ENCODE measurements around the gene ERP44. TPM values are rescaled to one million over a fixed set of nuclear protein-coding genes. Genes with fewer than 3 reads are reported as not detected.
"Not testable (repeated sequence)": the region's sequence is repeated elsewhere in the genome, so short reads cannot be mapped to it uniquely, and the experiment has no call there.

ERP44 gene
- 23.2 TPM for polyA plus RNA-seq (2013)

- peak; percentile 99 to 100 (median 99) for DNase-seq
- POLR2A ChIA-PET = interaction anchor here (0.6 kb wide), 1 partner anchor 121 kb away, joined by 4 read pairs; no protein-coding TSS in a partner anchor
- CTCF ChIA-PET = interaction anchor here (1.0 to 1.5 kb wide), 4 partner anchors 12 to 24 kb away, joined by 3 to 5 read pairs (median 3); no protein-coding TSS in a partner anchor
Measured at GRCh38 chr9:100098887-100099721, at the start of gene ERP44, which contains the start of gene INVS. Gene ERP44 (minus strand): TSS chr9:100099000. CDS start chr9:100098840, 160 bp downstream. Gene INVS (plus strand): TSS chr9:100099243. CDS start chr9:100104522, 5,279 bp downstream.

GRCh38 chr9:100145976-100146375 is 47.2 kb upstream of the ERP44 start:
- H3K27me3 ChIP-seq (replicated peaks in 2 of 5; ENCODE audit: control insufficient read depth in 4 of 5, insufficient read depth in 5 of 5, low read length in 4 of 5); CTCF ChIA-PET; H3K9me3 ChIP-seq (ENCODE audit: control extremely low read depth in 1 of 5, control insufficient read depth in 4 of 5, insufficient read depth in 2 of 5, low read depth in 1 of 5, low read length in 4 of 5); POLR2A ChIA-PET; H3K36me3 ChIP-seq (ENCODE audit: control insufficient read depth in 4 of 4, insufficient read depth in 4 of 4, low read length in 3 of 4); H3K27ac ChIP-seq (ENCODE audit: insufficient read depth in 1 of 2, low read depth in 1 of 2, low read length in 2 of 2, poor library complexity in 1 of 2, severe bottlenecking in 2 of 2); H3K4me3 ChIP-seq (ENCODE audit: control insufficient read depth in 1 of 7, extremely low read depth in 1 of 7, insufficient read depth in 4 of 7, low read depth in 2 of 7, low read length in 6 of 7); DNase-seq; H3K4me1 ChIP-seq (ENCODE audit: control extremely low read depth in 1 of 4, control insufficient read depth in 4 of 4, insufficient read depth in 4 of 4, low read length in 3 of 4): not testable (repeated sequence)
- WGBS (ENCODE audit: insufficient coverage) = 100% methylated on average over 3 of the region's 8 CpGs

More at GRCh38 chr9:100098887-100099721, at the start of gene ERP44, which contains the start of gene INVS:
- peak within 1 kb of the TSS; percentile 96 to 98 for H3K27ac ChIP-seq (ENCODE audit: insufficient read depth in 1 of 2, low read depth in 1 of 2, low read length in 2 of 2, poor library complexity in 1 of 2, severe bottlenecking in 2 of 2)
- H3K36me3 ChIP-seq (ENCODE audit: control insufficient read depth in 4 of 4, insufficient read depth in 4 of 4, low read length in 3 of 4) = peaks cover 0 to 19% (median 9%) of the 10 kb centered on the region in 4 experiments
- H3K4me3 ChIP-seq (ENCODE audit: control insufficient read depth in 1 of 7, extremely low read depth in 1 of 7, insufficient read depth in 4 of 7, low read depth in 2 of 7, low read length in 6 of 7) = peak within 1 kb of the TSS; percentile 93 to 100 (median 99)
- H3K27me3 ChIP-seq (replicated peaks in 2 of 5; ENCODE audit: control insufficient read depth in 4 of 5, insufficient read depth in 5 of 5, low read length in 4 of 5) = no peaks in the 10 kb centered on the region
- WGBS (ENCODE audit: insufficient coverage) = under 1% methylated on average over 37 of the region's 54 CpGs
- H3K4me1 ChIP-seq (ENCODE audit: control extremely low read depth in 1 of 4, control insufficient read depth in 4 of 4, insufficient read depth in 4 of 4, low read length in 3 of 4) = peaks cover 8 to 24% (median 17%) of the 10 kb centered on the region in 4 experiments
- no peaks in the 10 kb centered on the region for H3K9me3 ChIP-seq (ENCODE audit: control extremely low read depth in 1 of 5, control insufficient read depth in 4 of 5, insufficient read depth in 2 of 5, low read depth in 1 of 5, low read length in 4 of 5)

DNA sequence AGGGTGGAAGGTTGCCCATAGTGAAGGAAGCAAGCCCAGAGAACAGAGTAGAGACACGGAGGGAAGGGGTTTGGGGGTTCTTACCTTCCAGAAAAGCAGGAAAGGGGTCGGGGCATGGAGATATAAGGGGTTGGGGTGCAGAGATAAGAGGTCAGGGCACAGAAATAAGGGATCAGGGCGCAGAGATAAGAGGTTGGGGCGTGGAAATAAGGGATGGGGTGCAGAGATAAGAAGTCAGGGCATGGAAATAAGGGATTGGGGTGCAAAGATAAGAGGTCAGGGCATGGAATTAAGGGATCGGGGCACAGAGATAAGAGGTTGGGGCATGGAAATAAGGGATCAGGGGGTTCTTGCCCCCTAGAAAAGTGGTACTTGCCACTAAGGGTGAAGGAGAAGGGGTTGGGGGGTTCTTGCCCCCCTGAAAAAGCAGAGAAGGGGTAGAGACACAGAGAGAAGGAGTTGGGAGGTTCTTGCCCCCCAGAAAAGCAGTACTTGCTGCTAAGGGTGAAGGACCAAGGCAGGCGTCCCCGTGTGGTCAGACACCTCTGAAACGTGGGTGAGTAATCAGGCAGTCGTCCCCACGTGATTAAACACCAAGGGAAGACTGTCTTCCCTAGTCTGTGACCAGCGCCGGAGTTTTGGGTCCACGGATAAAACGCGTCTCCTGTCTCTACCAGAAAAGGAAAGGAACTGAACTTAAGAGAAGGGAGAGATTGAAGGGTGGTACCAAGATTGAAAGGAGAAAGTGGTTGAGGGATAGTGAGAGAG is 46.6 kb upstream of the ERP44 start:
- H3K27me3 ChIP-seq (replicated peaks in 2 of 5; ENCODE audit: control insufficient read depth in 4 of 5, insufficient read depth in 5 of 5, low read length in 4 of 5); H3K27ac ChIP-seq (ENCODE audit: insufficient read depth in 1 of 2, low read depth in 1 of 2, low read length in 2 of 2, poor library complexity in 1 of 2, severe bottlenecking in 2 of 2); CTCF ChIA-PET; H3K9me3 ChIP-seq (ENCODE audit: control extremely low read depth in 1 of 5, control insufficient read depth in 4 of 5, insufficient read depth in 2 of 5, low read depth in 1 of 5, low read length in 4 of 5); H3K4me1 ChIP-seq (ENCODE audit: control extremely low read depth in 1 of 4, control insufficient read depth in 4 of 4, insufficient read depth in 4 of 4, low read length in 3 of 4); DNase-seq; H3K36me3 ChIP-seq (ENCODE audit: control insufficient read depth in 4 of 4, insufficient read depth in 4 of 4, low read length in 3 of 4); POLR2A ChIA-PET; H3K4me3 ChIP-seq (ENCODE audit: control insufficient read depth in 1 of 7, extremely low read depth in 1 of 7, insufficient read depth in 4 of 7, low read depth in 2 of 7, low read length in 6 of 7): not testable (repeated sequence)
- 85% methylated on average over 14 of the region's 15 CpGs for WGBS (ENCODE audit: insufficient coverage)

DNA sequence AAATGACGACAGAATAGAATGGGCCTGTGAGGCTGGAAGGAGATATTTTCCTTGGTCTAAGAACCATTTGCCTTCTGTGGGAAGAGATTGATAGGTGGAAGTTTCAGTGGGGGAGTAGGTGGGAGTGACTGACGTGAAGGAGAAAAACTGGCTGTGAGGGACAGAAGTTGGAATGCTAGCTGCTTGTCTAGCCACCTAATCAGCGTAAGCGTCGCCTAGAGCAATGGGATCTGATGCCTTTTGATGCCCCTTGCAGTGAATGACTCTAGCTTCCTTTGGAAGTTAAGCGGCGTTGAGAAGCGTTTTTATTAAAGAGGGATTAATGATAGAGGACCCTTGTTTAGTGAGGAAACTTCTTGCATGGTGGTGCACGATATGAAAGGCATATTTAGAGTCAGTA is 43.1 kb upstream of the ERP44 start:
- H3K4me1 ChIP-seq (ENCODE audit: control extremely low read depth in 1 of 4, control insufficient read depth in 4 of 4, insufficient read depth in 4 of 4, low read length in 3 of 4); POLR2A ChIA-PET; H3K9me3 ChIP-seq (ENCODE audit: control extremely low read depth in 1 of 5, control insufficient read depth in 4 of 5, insufficient read depth in 2 of 5, low read depth in 1 of 5, low read length in 4 of 5); CTCF ChIA-PET; H3K27ac ChIP-seq (ENCODE audit: insufficient read depth in 1 of 2, low read depth in 1 of 2, low read length in 2 of 2, poor library complexity in 1 of 2, severe bottlenecking in 2 of 2); DNase-seq; H3K36me3 ChIP-seq (ENCODE audit: control insufficient read depth in 4 of 4, insufficient read depth in 4 of 4, low read length in 3 of 4); H3K27me3 ChIP-seq (replicated peaks in 2 of 5; ENCODE audit: control insufficient read depth in 4 of 5, insufficient read depth in 5 of 5, low read length in 4 of 5); H3K4me3 ChIP-seq (ENCODE audit: control insufficient read depth in 1 of 7, extremely low read depth in 1 of 7, insufficient read depth in 4 of 7, low read depth in 2 of 7, low read length in 6 of 7): not testable (repeated sequence)
- 94% methylated on average over 8 of the region's 9 CpGs for WGBS (ENCODE audit: insufficient coverage)

GRCh38 chr9:100140303-100140702 is 41.5 kb upstream of the ERP44 start:
- H3K27ac ChIP-seq (ENCODE audit: insufficient read depth in 1 of 2, low read depth in 1 of 2, low read length in 2 of 2, poor library complexity in 1 of 2, severe bottlenecking in 2 of 2); H3K27me3 ChIP-seq (replicated peaks in 2 of 5; ENCODE audit: control insufficient read depth in 4 of 5, insufficient read depth in 5 of 5, low read length in 4 of 5); H3K4me1 ChIP-seq (ENCODE audit: control extremely low read depth in 1 of 4, control insufficient read depth in 4 of 4, insufficient read depth in 4 of 4, low read length in 3 of 4); H3K9me3 ChIP-seq (ENCODE audit: control extremely low read depth in 1 of 5, control insufficient read depth in 4 of 5, insufficient read depth in 2 of 5, low read depth in 1 of 5, low read length in 4 of 5); POLR2A ChIA-PET; H3K4me3 ChIP-seq (ENCODE audit: control insufficient read depth in 1 of 7, extremely low read depth in 1 of 7, insufficient read depth in 4 of 7, low read depth in 2 of 7, low read length in 6 of 7); DNase-seq; H3K36me3 ChIP-seq (ENCODE audit: control insufficient read depth in 4 of 4, insufficient read depth in 4 of 4, low read length in 3 of 4); CTCF ChIA-PET: not testable (repeated sequence)
- whole genome bisulfite sequencing (ENCODE audit: insufficient coverage) = 80% methylated on average over 1 of the region's 6 CpGs

GRCh38 chr9:100136799-100137198 is 38.0 kb upstream of the ERP44 start:
- POLR2A ChIA-PET; H3K27ac ChIP-seq (ENCODE audit: insufficient read depth in 1 of 2, low read depth in 1 of 2, low read length in 2 of 2, poor library complexity in 1 of 2, severe bottlenecking in 2 of 2); H3K4me1 ChIP-seq (ENCODE audit: control extremely low read depth in 1 of 4, control insufficient read depth in 4 of 4, insufficient read depth in 4 of 4, low read length in 3 of 4); DNase-seq; H3K27me3 ChIP-seq (replicated peaks in 2 of 5; ENCODE audit: control insufficient read depth in 4 of 5, insufficient read depth in 5 of 5, low read length in 4 of 5); H3K9me3 ChIP-seq (ENCODE audit: control extremely low read depth in 1 of 5, control insufficient read depth in 4 of 5, insufficient read depth in 2 of 5, low read depth in 1 of 5, low read length in 4 of 5); CTCF ChIA-PET; H3K4me3 ChIP-seq (ENCODE audit: control insufficient read depth in 1 of 7, extremely low read depth in 1 of 7, insufficient read depth in 4 of 7, low read depth in 2 of 7, low read length in 6 of 7): not testable (repeated sequence)
- whole genome bisulfite sequencing (ENCODE audit: insufficient coverage) = 92% methylated on average over 5 of the region's 5 CpGs
- H3K36me3 ChIP-seq (ENCODE audit: control insufficient read depth in 4 of 4, insufficient read depth in 4 of 4, low read length in 3 of 4) = peaks cover 0 to 16% (median 4%) of the 10 kb centered on the region in 4 experiments

DNA sequence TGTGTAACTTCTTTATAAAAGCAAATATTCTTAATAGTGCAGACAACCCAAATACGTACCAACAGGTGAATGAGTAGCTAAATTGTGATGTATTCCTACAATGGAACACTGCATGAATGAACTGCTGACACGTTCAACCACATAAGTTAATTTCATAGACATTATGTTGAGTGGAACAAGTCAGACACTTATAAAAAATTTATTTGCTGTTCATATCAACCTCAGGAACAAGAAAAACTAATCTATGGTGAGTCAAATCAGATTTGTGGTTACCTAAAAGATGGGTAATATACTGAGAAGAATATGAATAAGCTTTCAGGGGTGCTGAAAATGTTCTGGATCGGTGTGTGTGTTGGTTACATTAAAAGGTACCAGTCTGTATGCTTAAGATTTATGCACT is 35.9 kb upstream of the ERP44 start:
- CTCF ChIA-PET = no interaction called here
- no CpG with 5 or more reads among the region's 3 CpGs for WGBS (ENCODE audit: insufficient coverage)
- H3K9me3 ChIP-seq (ENCODE audit: control extremely low read depth in 1 of 5, control insufficient read depth in 4 of 5, insufficient read depth in 2 of 5, low read depth in 1 of 5, low read length in 4 of 5) = no peaks in the 10 kb centered on the region
- no peaks in the 10 kb centered on the region for H3K4me1 ChIP-seq (ENCODE audit: control extremely low read depth in 1 of 4, control insufficient read depth in 4 of 4, insufficient read depth in 4 of 4, low read length in 3 of 4)
- H3K36me3 ChIP-seq (ENCODE audit: control insufficient read depth in 4 of 4, insufficient read depth in 4 of 4, low read length in 3 of 4) = peaks cover 0 to 17% (median 8%) of the 10 kb centered on the region in 4 experiments
- DNase-seq = no peak
- no peak overlapping the region for H3K4me3 ChIP-seq (ENCODE audit: control insufficient read depth in 1 of 7, extremely low read depth in 1 of 7, insufficient read depth in 4 of 7, low read depth in 2 of 7, low read length in 6 of 7)
- H3K27ac ChIP-seq (ENCODE audit: insufficient read depth in 1 of 2, low read depth in 1 of 2, low read length in 2 of 2, poor library complexity in 1 of 2, severe bottlenecking in 2 of 2) = no peak overlapping the region
- H3K27me3 ChIP-seq (replicated peaks in 2 of 5; ENCODE audit: control insufficient read depth in 4 of 5, insufficient read depth in 5 of 5, low read length in 4 of 5) = no peaks in the 10 kb centered on the region
- POLR2A ChIA-PET = no interaction called here
